H1 (cell line): ENCODE results near the gene CROCC2. TPM values are rescaled to one million over a fixed set of nuclear protein-coding genes. Genes with fewer than 3 reads are reported as not detected.

Experiments used
- polyA plus RNA-seq, 7 experiments: library from polyadenylated mRNA; depleted of rRNA in 3 of 7; stranded (reverse) in 5 of 7; unstranded in 2 of 7; fragments of >200 nt in 5 of 7; fragments of 200-250 nt in 2 of 7; gene quantifications; 1 replicate in 5 of 7; 2 replicates in 1 of 7; 4 replicates in 1 of 7; pipeline versions ENCODE4 v1.2.1 to v1.2.3, GENCODE V29; 2011 to 2013; ENCODE audit warnings: missing spikeins in 2 of 7, mixed read lengths in 2 of 7
- total RNA-seq: library from RNA; stranded (reverse); fragmentation: NEBNext Ultra II Directional; extraction: Animal tissue kit (Norgen Biotek cat#: 25700); gene quantifications from 2 replicates; pipeline ENCODE4 v1.2.1, GENCODE V29; 2021
- TF ChIP-seq, protein P1 (sequence below): IDR thresholded peaks from 2 replicates; pipeline ENCODE4 v1.6.1; 2011; ENCODE audit warnings: low read length, improper control_type of control experiment

CROCC2 gene
- total and polyA plus RNA-seq, 2 of the 8 experiments (the other 6 are each of a cell fraction or from before 2014, with no cell fraction given) = not detected

- TF ChIP-seq, protein P1, sequence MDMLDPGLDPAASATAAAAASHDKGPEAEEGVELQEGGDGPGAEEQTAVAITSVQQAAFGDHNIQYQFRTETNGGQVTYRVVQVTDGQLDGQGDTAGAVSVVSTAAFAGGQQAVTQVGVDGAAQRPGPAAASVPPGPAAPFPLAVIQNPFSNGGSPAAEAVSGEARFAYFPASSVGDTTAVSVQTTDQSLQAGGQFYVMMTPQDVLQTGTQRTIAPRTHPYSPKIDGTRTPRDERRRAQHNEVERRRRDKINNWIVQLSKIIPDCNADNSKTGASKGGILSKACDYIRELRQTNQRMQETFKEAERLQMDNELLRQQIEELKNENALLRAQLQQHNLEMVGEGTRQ = no peak
- TF ChIP-seq, all 59 proteins: peak for 0
Measured at GRCh38 chr2:240925191-240925567, 19.0 kb downstream of the CROCC2 start (continued).
